NCI-H1417 treated with DMSO at 0.1 percent for 48 hours (cell line): ENCODE data around the gene H1-8.
"Not testable (repeated sequence)": the region's sequence is repeated elsewhere in the genome, so short reads cannot be mapped to it uniquely, and the experiment has no call there.

ENCODE experiments used
- DNase-seq: peaks from one replicate; lab custom pipeline; 2025; lab: John Stamatoyannopoulos, UW

The H1-8 gene

GRCh38 chr3:129533406-129533805, 9.6 kb upstream of the H1-8 start:
- no peak for DNase-seq

GRCh38 chr3:129534428-129535027, 8.4 kb upstream of the H1-8 start:
- DNase-seq, result no peak

- no peak for DNase-seq
Observed at GRCh38 chr3:129535075-129535474, 7.9 kb upstream of the H1-8 start.

- DNase-seq, result no peak
Observed at GRCh38 chr3:129536374-129536667, 6.7 kb upstream of the H1-8 start.

GRCh38 chr3:129536804-129537203, 6.2 kb upstream of the H1-8 start:
- no peak for DNase-seq

GRCh38 chr3:129539206-129539605, 3.8 kb upstream of the H1-8 start:
- DNase-seq, result no peak

GRCh38 chr3:129540776-129541516, 2.0 kb upstream of the H1-8 start:
- no peak for DNase-seq

- DNase-seq, result no peak
Observed at GRCh38 chr3:129542747-129543146, 228 bp upstream of the H1-8 start.

- DNase-seq, result no peak
Observed at GRCh38 chr3:129543999-129544398, 1.0 kb downstream of the H1-8 start.

- not testable (repeated sequence) for DNase-seq
Observed at GRCh38 chr3:129545951-129546350, 3.0 kb downstream of the H1-8 start.

- no peak for DNase-seq
Observed at GRCh38 chr3:129547241-129547640, 4.3 kb downstream of the H1-8 start.

GRCh38 chr3:129548104-129548965, 5.4 kb downstream of the H1-8 start:
- DNase-seq, result no peak

- DNase-seq, result no peak
Observed at GRCh38 chr3:129549006-129549800, 6.2 kb downstream of the H1-8 start.

GRCh38 chr3:129549805-129550204, 6.8 kb downstream of the H1-8 start:
- DNase-seq, result no peak

- no peak for DNase-seq
Observed at GRCh38 chr3:129552287-129553050, 9.5 kb downstream of the H1-8 start.

- DNase-seq, result no peak
Observed at GRCh38 chr3:129553171-129553570, 10.2 kb downstream of the H1-8 start.

GRCh38 chr3:129553719-129554118, 10.7 kb downstream of the H1-8 start:
- no peak for DNase-seq

- DNase-seq, result no peak
Observed at GRCh38 chr3:129554356-129555152, 11.6 kb downstream of the H1-8 start.

GRCh38 chr3:129555153-129555550, 12.2 kb downstream of the H1-8 start:
- DNase-seq, result no peak

- DNase-seq, result no peak
Observed at GRCh38 chr3:129555616-129556357, 12.8 kb downstream of the H1-8 start.
